ENCODE data around the gene AMPD3.

The AMPD3 gene

DNA sequence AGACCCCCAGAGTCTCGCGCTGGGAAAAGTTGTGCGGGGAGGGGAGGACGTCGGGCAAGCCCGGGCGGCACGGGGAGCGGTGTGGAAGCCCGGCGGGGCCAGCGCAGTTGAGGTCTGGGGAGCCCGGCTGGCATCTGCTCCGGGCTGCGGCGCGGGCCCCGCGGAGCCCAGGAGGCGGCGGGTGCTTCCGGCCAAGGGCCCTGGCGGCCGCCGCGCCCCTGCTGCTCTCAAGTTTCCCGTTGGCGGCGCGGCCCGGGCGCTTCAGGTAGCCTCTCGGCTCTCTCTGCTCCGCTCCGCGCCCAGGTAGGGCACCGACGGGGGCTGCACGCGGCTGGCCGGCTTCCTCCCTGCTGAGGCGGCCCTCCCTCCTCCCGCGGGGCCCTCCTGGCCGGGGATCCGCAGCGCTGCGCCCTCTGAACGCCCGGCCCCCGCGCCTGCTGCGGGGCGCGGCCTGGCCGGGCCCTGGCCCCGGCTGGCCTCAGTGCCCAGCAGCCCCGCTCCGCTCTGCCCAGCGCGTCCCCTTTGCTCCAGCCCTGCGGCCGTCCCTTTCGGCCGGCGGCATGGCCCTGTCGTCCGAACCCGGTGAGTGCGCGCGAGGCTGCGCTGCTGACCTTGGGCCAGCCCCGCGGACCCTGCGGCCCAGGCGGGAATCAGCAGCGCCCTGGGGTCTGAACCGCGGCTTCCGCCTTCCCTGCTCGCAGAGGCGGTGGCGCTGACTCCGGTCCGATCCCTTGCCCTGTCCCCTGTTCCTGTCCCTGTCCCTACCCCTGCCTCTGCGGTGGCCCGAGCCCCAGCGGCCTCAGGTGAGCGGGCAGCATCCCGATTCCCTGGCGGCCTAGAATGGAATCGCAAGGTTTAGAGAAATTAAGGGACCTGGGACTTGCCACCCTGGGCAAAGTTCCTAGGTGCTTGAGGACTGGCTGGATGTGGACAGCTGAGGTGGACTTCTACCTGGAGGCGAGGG is 4.3 kb upstream of the AMPD3 start:
- Histone ChIP-seq H3K4me3 (ENCODE audit: low read length in 2 of 2) (peak overlapping the region; percentile 53 to 70), H3K27ac (ENCODE audit: low read length) (peak overlapping the region; percentile 2), H3K36me3 (ENCODE audit: control insufficient read depth in 2 of 2, insufficient read depth in 2 of 2, low read length in 2 of 2) (no peaks in the 10 kb centered on the region), H3K9me3 (ENCODE audit: control insufficient read depth in 2 of 2, low read length in 2 of 2) (no peaks in the 10 kb centered on the region), H3K9ac (ENCODE audit: low read length in 2 of 2) (peak overlapping the region in 1 of 2 donors; percentile 47), H3K4me1 (ENCODE audit: control insufficient read depth, insufficient read depth, low read length) (peaks cover 20% of the 10 kb centered on the region), H3K27me3 (ENCODE audit: control insufficient read depth in 1 of 2, insufficient read depth in 2 of 2, low read length in 2 of 2) (peaks cover 14 to 25% of the 10 kb centered on the region in 2 donors)

DNA sequence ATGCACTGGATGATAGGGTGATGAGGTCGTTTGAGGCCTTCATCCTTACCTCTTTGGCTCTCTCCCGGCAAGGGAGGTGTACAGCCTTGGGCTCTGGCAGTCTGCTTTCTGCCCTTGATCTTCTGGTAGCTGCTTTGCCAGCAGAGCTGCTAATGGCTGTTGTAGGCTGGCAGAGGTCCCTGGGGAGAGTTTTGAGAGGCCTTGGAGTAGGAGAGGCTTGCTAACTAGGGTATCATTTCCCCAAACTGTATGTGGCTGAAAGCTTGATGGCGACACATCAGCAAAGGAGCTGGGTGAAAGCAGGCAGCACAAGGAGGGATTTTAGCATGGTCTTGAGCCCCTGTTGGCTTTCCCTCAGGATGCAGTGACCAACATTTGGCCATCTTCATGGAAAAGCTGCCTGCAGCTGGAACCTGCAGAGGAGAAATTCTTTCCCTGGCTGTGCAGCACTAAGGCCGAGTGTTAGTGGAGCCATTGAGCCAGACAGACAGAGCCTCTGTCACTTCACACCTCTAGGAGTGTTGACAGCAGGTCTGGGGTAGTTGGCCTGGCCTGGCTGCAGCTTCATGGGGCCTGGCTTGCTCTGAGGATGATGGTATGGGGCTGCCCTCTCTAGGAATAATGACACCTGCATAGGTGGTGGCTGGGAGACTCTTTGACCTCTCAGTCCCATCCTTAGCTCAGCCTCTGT is 3.5 kb upstream of the AMPD3 start:
- H3K36me3 ChIP-seq (ENCODE audit: control insufficient read depth in 2 of 2, insufficient read depth in 2 of 2, low read length in 2 of 2): no peaks in the 10 kb centered on the region
- peak overlapping the region; percentile 2 for H3K27ac ChIP-seq (ENCODE audit: low read length)
- H3K9me3 ChIP-seq (ENCODE audit: control insufficient read depth in 2 of 2, low read length in 2 of 2): no peaks in the 10 kb centered on the region
- H3K9ac ChIP-seq (ENCODE audit: low read length in 2 of 2): peak overlapping the region in 1 of 2 donors; percentile 36
- H3K4me1 ChIP-seq (ENCODE audit: control insufficient read depth, insufficient read depth, low read length): peaks cover 29% of the 10 kb centered on the region
- H3K4me3 ChIP-seq (ENCODE audit: low read length in 2 of 2): peak overlapping the region in 1 of 2 donors; percentile 70
- peaks cover 14 to 28% of the 10 kb centered on the region in 2 donors for H3K27me3 ChIP-seq (ENCODE audit: control insufficient read depth in 1 of 2, insufficient read depth in 2 of 2, low read length in 2 of 2)

DNA sequence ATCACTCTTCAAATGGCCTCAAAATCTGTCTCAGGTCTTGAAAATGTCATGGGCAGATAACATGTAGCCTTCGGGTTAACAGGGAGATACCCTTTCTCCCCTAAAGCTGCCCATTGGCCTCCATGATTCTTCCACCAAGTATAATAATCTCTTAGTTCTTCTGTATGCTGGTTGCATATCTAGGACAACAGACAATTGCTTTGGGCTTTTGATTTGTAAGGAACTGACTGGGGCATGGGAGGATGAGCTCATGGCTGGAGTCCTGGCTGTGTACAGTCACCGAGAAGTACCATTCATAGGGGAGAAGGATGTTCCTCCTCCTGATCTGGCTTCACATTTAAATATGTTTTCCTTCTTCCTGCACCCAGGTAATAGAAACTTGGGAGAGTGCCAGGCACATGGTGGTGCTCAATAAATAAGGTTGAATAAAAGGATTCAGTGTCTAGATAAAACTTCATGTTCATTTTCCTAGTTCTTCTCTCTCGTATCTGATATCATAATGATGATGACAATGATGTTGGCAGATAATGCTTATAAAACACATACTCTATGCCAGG is 2.8 kb upstream of the AMPD3 start:
- H3K27me3 ChIP-seq (ENCODE audit: control insufficient read depth in 1 of 2, insufficient read depth in 2 of 2, low read length in 2 of 2): peaks cover 14 to 28% of the 10 kb centered on the region in 2 donors
- H3K4me1 ChIP-seq (ENCODE audit: control insufficient read depth, insufficient read depth, low read length): peaks cover 29% of the 10 kb centered on the region
- H3K4me3 ChIP-seq (ENCODE audit: low read length in 2 of 2): no peak overlapping the region
- H3K9me3 ChIP-seq (ENCODE audit: control insufficient read depth in 2 of 2, low read length in 2 of 2): no peaks in the 10 kb centered on the region
- no peak overlapping the region for H3K27ac ChIP-seq (ENCODE audit: low read length)
- H3K36me3 ChIP-seq (ENCODE audit: control insufficient read depth in 2 of 2, insufficient read depth in 2 of 2, low read length in 2 of 2): no peaks in the 10 kb centered on the region
- no peak overlapping the region for H3K9ac ChIP-seq (ENCODE audit: low read length in 2 of 2)

DNA sequence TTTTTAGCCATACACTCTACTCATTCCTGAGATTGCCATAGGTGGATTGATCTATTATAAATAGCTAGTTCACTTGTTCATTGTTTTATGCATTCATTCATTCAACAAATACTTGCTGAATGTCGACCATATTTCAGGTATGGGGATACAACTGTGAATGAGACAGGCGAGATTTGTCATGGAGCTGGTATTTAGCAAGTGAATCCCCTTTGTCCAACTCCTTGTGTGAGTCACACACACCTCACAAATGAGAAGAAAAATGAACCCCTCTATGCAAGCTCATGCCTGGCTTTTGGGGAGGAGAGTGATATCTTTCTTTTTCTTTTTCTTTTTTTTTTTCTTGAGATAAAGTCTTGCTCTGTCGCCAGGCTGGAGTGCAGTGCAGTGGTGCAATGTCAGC is 1.8 kb upstream of the AMPD3 start:
- peaks cover 29% of the 10 kb centered on the region for H3K4me1 ChIP-seq (ENCODE audit: control insufficient read depth, insufficient read depth, low read length)
- no peak overlapping the region for H3K9ac ChIP-seq (ENCODE audit: low read length in 2 of 2)
- H3K9me3 ChIP-seq (ENCODE audit: control insufficient read depth in 2 of 2, low read length in 2 of 2): no peaks in the 10 kb centered on the region
- peaks cover 14 to 28% of the 10 kb centered on the region in 2 donors for H3K27me3 ChIP-seq (ENCODE audit: control insufficient read depth in 1 of 2, insufficient read depth in 2 of 2, low read length in 2 of 2)
- no peak overlapping the region for H3K27ac ChIP-seq (ENCODE audit: low read length)
- no peaks in the 10 kb centered on the region for H3K36me3 ChIP-seq (ENCODE audit: control insufficient read depth in 2 of 2, insufficient read depth in 2 of 2, low read length in 2 of 2)
- H3K4me3 ChIP-seq (ENCODE audit: low read length in 2 of 2): no peak overlapping the region

DNA sequence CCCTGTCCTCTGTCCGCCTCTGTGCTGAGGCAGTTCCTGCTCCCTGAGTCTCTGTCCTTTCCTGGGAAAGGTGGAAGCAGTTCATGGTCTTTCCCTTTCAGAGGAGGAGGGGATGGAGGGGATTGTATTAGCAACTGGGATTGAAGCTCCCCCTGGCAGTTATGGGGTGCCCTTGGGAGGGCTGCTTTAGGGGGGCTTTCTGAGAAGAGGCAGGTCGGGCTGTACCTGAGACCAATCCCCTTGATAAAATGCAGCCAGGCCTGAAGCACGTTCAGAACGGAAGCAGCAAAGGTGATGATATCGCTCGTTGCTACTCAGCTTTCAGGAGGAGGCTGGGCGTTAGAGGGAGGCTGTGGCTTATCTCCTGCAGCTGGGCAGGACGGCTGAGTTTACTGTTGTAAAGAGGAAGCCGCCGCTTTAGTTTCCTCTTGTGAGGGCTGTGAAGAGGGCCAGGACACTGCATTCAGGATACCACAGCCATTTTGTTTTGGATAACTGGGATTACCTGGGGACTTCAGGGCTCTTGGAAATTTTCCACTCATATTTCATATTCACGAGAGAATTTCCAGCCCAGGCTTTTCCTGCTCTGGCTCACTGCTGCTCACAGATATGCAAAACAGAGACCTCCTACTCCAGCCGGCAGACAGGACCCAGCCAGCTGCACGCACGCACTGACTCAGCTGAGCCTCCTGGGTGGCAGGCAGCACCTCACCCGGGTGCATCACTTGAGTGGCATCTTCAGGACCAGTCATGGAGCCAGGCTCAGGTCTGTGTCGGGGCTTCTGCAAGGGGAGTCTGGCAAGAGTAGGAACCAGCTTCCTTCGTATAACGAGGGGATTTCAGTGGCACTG is 798 bp downstream of the AMPD3 start:
- H3K27me3 ChIP-seq (ENCODE audit: control insufficient read depth in 1 of 2, insufficient read depth in 2 of 2, low read length in 2 of 2): peaks cover 8 to 16% of the 10 kb centered on the region in 2 donors
- H3K9me3 ChIP-seq (ENCODE audit: control insufficient read depth in 2 of 2, low read length in 2 of 2): no peaks in the 10 kb centered on the region
- peaks cover 26% of the 10 kb centered on the region for H3K4me1 ChIP-seq (ENCODE audit: control insufficient read depth, insufficient read depth, low read length)
- H3K4me3 ChIP-seq (ENCODE audit: low read length in 2 of 2): peak overlapping the region; percentile 23 to 58
- H3K9ac ChIP-seq (ENCODE audit: low read length in 2 of 2): no peak overlapping the region
- no peak overlapping the region for H3K27ac ChIP-seq (ENCODE audit: low read length)
- no peaks in the 10 kb centered on the region for H3K36me3 ChIP-seq (ENCODE audit: control insufficient read depth in 2 of 2, insufficient read depth in 2 of 2, low read length in 2 of 2)

DNA sequence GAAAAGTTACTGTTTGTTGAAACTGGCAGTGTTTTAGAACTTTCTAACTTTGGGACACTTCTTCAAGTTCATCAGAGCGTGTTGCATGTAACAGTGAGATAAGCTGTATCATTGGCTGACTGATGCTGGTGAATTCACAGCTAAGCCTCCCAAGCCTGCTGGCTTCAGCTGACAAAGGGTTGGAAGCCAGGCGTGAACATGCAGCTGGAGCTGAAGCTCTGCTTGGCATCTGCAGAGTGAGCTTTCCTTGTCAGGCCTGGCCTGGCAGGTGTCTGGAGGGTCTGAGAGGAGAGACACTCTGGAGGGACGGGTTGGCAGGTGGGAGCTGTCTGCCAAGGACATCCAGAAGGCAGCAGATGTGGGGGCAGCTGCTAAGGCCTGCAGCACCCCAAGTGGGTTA is 1.5 kb downstream of the AMPD3 start:
- H3K27me3 ChIP-seq (ENCODE audit: control insufficient read depth in 1 of 2, insufficient read depth in 2 of 2, low read length in 2 of 2): peaks cover 1 to 11% of the 10 kb centered on the region in 2 donors
- peaks cover 23% of the 10 kb centered on the region for H3K4me1 ChIP-seq (ENCODE audit: control insufficient read depth, insufficient read depth, low read length)
- H3K4me3 ChIP-seq (ENCODE audit: low read length in 2 of 2): peak overlapping the region; percentile 23 to 58
- H3K9ac ChIP-seq (ENCODE audit: low read length in 2 of 2): no peak overlapping the region
- H3K9me3 ChIP-seq (ENCODE audit: control insufficient read depth in 2 of 2, low read length in 2 of 2): no peaks in the 10 kb centered on the region
- H3K36me3 ChIP-seq (ENCODE audit: control insufficient read depth in 2 of 2, insufficient read depth in 2 of 2, low read length in 2 of 2): no peaks in the 10 kb centered on the region
- no peak overlapping the region for H3K27ac ChIP-seq (ENCODE audit: low read length)

DNA sequence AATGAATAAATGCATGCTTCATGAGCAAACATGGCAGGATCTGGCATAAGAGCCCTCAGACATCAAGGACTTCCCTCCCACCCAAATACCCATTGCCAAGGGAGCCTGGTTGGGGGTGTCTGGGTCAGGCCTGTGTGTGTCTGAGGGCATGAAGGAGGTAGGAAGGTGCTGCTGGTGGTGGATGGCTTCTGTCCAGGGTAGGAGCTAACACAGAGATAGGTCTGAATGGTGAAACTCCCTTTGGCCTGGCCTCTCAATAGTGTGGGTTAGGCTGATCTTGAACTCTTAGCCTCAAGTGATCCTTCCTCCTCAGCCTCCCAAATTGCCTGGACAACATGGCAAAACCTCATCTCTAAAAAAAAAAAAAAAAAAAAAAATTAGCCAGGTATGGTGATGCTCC is 2.8 kb downstream of the AMPD3 start:
- Histone ChIP-seq H3K27ac (ENCODE audit: low read length) (no peak overlapping the region), H3K4me3 (ENCODE audit: low read length in 2 of 2) (no peak overlapping the region)

DNA sequence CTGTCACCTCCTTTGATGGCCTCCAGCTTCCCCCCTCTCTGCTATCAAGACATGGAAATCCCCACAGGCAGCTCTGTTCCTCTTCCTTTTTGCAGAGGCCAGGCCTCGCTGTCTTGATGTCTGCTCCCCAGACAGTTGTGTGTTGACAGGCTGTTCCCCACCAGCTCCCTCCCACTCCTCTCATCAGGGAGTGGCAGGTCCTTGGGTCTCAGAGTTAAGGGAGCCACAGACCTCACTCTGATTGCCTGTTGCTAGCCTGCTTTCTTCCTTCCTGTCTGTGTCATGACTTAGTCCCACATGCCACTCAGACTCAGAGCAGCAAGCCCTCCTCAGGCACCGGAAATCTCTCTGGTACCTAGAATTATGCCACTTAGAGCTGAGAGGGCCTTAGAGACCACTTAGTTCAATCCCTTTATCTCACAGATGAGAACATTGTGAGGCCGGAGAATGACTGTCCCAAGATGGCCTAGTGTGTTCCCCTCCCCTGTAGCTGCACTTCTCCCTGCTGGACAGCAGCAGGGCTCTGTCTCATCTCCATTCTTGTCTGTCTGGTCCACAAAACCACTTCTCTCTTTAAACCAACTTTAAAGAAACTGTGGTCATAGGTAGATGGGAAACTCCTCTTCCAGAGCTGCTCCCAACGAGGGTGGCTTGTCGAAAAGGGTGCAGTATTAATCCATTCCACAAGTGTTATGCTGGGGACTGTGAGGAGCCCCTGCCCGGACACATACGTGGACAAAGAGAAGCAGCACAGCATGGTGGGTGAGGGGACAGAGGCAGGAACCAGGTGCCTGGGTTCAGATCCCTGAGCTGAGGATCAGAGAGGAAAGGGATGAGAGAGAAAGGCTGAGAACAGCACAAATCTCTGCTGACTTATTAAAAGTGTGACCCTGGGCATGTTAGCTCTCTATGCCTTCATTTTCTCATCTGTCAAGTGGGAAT is 4.2 kb downstream of the AMPD3 start:
- no peak overlapping the region for H3K4me3 ChIP-seq (ENCODE audit: low read length in 2 of 2)
- H3K9ac ChIP-seq (ENCODE audit: low read length in 2 of 2): no peak overlapping the region
- H3K36me3 ChIP-seq (ENCODE audit: control insufficient read depth in 2 of 2, insufficient read depth in 2 of 2, low read length in 2 of 2): no peaks in the 10 kb centered on the region
- peaks cover 20% of the 10 kb centered on the region for H3K4me1 ChIP-seq (ENCODE audit: control insufficient read depth, insufficient read depth, low read length)
- H3K9me3 ChIP-seq (ENCODE audit: control insufficient read depth in 2 of 2, low read length in 2 of 2): no peaks in the 10 kb centered on the region
- H3K27me3 ChIP-seq (ENCODE audit: control insufficient read depth in 1 of 2, insufficient read depth in 2 of 2, low read length in 2 of 2): peaks cover 0 to 6% of the 10 kb centered on the region in 2 donors
- H3K27ac ChIP-seq (ENCODE audit: low read length): no peak overlapping the region

More for the DNA sequence above, 2.8 kb downstream of the AMPD3 start:
- Histone ChIP-seq H3K9me3 (ENCODE audit: control insufficient read depth in 2 of 2, low read length in 2 of 2) (no peaks in the 10 kb centered on the region), H3K9ac (ENCODE audit: low read length in 2 of 2) (no peak overlapping the region), H3K4me1 (ENCODE audit: control insufficient read depth, insufficient read depth, low read length) (peaks cover 23% of the 10 kb centered on the region), H3K27me3 (ENCODE audit: control insufficient read depth in 1 of 2, insufficient read depth in 2 of 2, low read length in 2 of 2) (peaks cover 0 to 9% of the 10 kb centered on the region in 2 donors), H3K36me3 (ENCODE audit: control insufficient read depth in 2 of 2, insufficient read depth in 2 of 2, low read length in 2 of 2) (no peaks in the 10 kb centered on the region)

DNA sequence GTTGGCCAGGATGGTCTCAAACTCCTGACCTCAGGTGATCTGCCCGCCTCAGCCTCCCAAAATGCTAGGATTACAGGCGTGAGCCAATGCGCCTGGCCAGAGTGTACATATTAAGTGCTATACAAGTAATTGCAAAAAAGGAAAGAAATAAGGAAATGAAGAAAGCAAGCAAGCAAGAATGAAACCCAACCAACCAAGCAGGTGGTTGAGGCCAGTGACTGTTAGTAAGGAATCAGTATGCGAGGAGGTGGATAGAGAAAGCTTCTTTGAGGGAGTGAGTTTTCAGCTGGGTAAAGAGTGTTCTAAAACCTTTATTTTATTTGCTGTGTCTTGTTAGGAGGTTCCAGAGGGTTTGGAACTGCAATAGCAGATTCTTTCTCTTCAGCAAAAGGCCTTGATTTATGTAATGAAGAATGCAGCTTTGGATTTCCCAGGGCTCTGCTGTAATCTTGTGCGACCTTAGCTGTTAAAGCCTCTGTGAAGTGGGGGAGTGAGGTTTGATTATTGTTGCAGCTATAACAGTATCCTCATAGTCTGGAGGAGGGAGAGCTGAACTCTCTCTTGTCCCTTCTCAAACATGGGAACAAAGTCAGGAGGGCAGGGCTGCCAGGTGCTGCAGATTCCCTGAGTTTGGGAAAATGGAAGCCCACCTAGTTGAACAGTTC is 5.7 kb downstream of the AMPD3 start:
- peaks cover 11% of the 10 kb centered on the region for H3K4me1 ChIP-seq (ENCODE audit: control insufficient read depth, insufficient read depth, low read length)
- no peaks in the 10 kb centered on the region for H3K9me3 ChIP-seq (ENCODE audit: control insufficient read depth in 2 of 2, low read length in 2 of 2)
- H3K4me3 ChIP-seq (ENCODE audit: low read length in 2 of 2): no peak overlapping the region
- no peak overlapping the region for H3K27ac ChIP-seq (ENCODE audit: low read length)
- H3K9ac ChIP-seq (ENCODE audit: low read length in 2 of 2): no peak overlapping the region
- H3K36me3 ChIP-seq (ENCODE audit: control insufficient read depth in 2 of 2, insufficient read depth in 2 of 2, low read length in 2 of 2): no peaks in the 10 kb centered on the region
- peaks cover 0 to 9% of the 10 kb centered on the region in 2 donors for H3K27me3 ChIP-seq (ENCODE audit: control insufficient read depth in 1 of 2, insufficient read depth in 2 of 2, low read length in 2 of 2)
